HepG2 (cell line): ENCODE results near the gene ADI1. TPM values are rescaled to one million over a fixed set of nuclear protein-coding genes. Genes with fewer than 3 reads are reported as not detected.

Source experiments
- ADNP ChIP-seq: sonication (generic); formaldehyde crosslinking; IDR thresholded peaks from 2 replicates; pipeline ENCODE4 v1.4.0; 2020; ENCODE audit warnings: missing genetic modification reagents
- AGO2 ChIP-seq: fragments of 200-400 bp; formaldehyde crosslinking; optimal IDR thresholded peaks from 2 replicates; pipeline ENCODE3; 2017; ENCODE audit warnings: mild to moderate bottlenecking, low read depth, low read length, moderate library complexity
- ATF7-NPFF ChIP-seq: sonication (generic); formaldehyde crosslinking; IDR thresholded peaks from 2 replicates; pipeline ENCODE4 v1.8.1; 2023; ENCODE audit warnings: mild to moderate bottlenecking, low read depth, missing genetic modification reagents, moderate library complexity
- FOXO4 ChIP-seq: sonication (generic); formaldehyde crosslinking; conservative IDR thresholded peaks from 2 replicates; pipeline ENCODE4 v1.8.1; 2023; ENCODE audit warnings: missing genetic modification reagents
- HIC2 ChIP-seq: sonication (generic); formaldehyde crosslinking; IDR thresholded peaks from 2 replicates; pipeline ENCODE4 v1.9.0; 2022; ENCODE audit warnings: low read depth, missing genetic modification reagents
- MATR3 ChIP-seq: sonication (generic); formaldehyde crosslinking; IDR thresholded peaks from 2 replicates; pipeline ENCODE4 v1.4.0; 2020; ENCODE audit warnings: missing genetic modification reagents
- MIER3 ChIP-seq: IDR thresholded peaks from 2 replicates; pipeline ENCODE4 v1.6.1; 2016; ENCODE audit warnings: missing compliant biosample characterization, borderline replicate concordance
- MXD1 ChIP-seq: sonication (generic); formaldehyde crosslinking; IDR thresholded peaks from 2 replicates; pipeline ENCODE4 v1.4.0; 2020; ENCODE audit warnings: mild to moderate bottlenecking, missing genetic modification reagents
- NCOA1 ChIP-seq: sonication (generic); formaldehyde crosslinking; IDR thresholded peaks from 2 replicates; pipeline ENCODE4 v1.9.0; 2021; ENCODE audit warnings: missing genetic modification reagents
- NFKB2 ChIP-seq: sonication (generic); formaldehyde crosslinking; IDR thresholded peaks from 2 replicates; pipeline ENCODE4 v1.4.0; 2020; ENCODE audit warnings: missing genetic modification reagents, borderline replicate concordance
- SCMH1 ChIP-seq: sonication (generic); formaldehyde crosslinking; IDR thresholded peaks from 2 replicates; pipeline ENCODE4 v1.9.0; 2021; ENCODE audit warnings: missing genetic modification reagents, mild to moderate bottlenecking, borderline replicate concordance
- SMARCC2 ChIP-seq: fragments of 450-650 bp; IDR thresholded peaks from 2 replicates; pipeline ENCODE4 v1.6.1; 2017; ENCODE audit warnings: antibody characterized with exemption, mild to moderate bottlenecking
- TBX3 ChIP-seq: fragments of 450-650 bp; IDR thresholded peaks from 2 replicates; pipeline ENCODE4 v1.6.1; 2017; ENCODE audit warnings: antibody characterized with exemption, mild to moderate bottlenecking, inconsistent platforms, borderline replicate concordance
- TFAP4 ChIP-seq: sonication (generic); IDR thresholded peaks from 2 replicates; pipeline ENCODE4 v1.6.1; 2016; ENCODE audit warnings: low read depth, borderline replicate concordance
- THAP8 ChIP-seq: sonication (generic); formaldehyde crosslinking; IDR thresholded peaks from 2 replicates; pipeline ENCODE4 v1.5.1; 2020; ENCODE audit warnings: missing genetic modification reagents, mild to moderate bottlenecking, borderline replicate concordance
- ZFP1 ChIP-seq: IDR thresholded peaks from 2 replicates; pipeline ENCODE4 v1.6.1; 2016
- ZNF121 ChIP-seq: sonication (generic); formaldehyde crosslinking; IDR thresholded peaks from 2 replicates; pipeline ENCODE4 v1.5.0; 2020; ENCODE audit warnings: mild to moderate bottlenecking, missing genetic modification reagents
- ZNF577 ChIP-seq: sonication (generic); formaldehyde crosslinking; IDR thresholded peaks from 2 replicates; pipeline ENCODE4 v1.4.0; 2020; ENCODE audit warnings: mild to moderate bottlenecking, low read depth, missing genetic modification reagents, borderline replicate concordance
- ZNF607 ChIP-seq: sonication (generic); formaldehyde crosslinking; IDR thresholded peaks from 2 replicates; pipeline ENCODE4 v1.5.1; 2020; ENCODE audit warnings: missing genetic modification reagents, mild to moderate bottlenecking, borderline replicate concordance
- ZNF766 ChIP-seq: sonication (generic); formaldehyde crosslinking; IDR thresholded peaks from 2 replicates; pipeline ENCODE4 v1.5.0; 2020; ENCODE audit warnings: missing genetic modification reagents, borderline replicate concordance
- ZSCAN22 ChIP-seq: sonication (generic); formaldehyde crosslinking; IDR thresholded peaks from 2 replicates; pipeline ENCODE4 v1.4.0; 2020; ENCODE audit warnings: mild to moderate bottlenecking, missing genetic modification reagents
- polyA plus RNA-seq, 8 experiments: library from polyadenylated mRNA; depleted of rRNA in 3 of 8; stranded (reverse) in 7 of 8; unstranded in 1 of 8; fragments of >200 nt; fragmentation: Illumina TruSeq in 4 of 8; extraction: Trizol in 4 of 8; gene quantifications; 2 replicates each; pipeline versions ENCODE4 v1.2.1 to v1.2.3, GENCODE V29; 2011 to 2016; ENCODE audit warnings: low read depth in 4 of 8, missing spikeins in 1 of 8, mixed read lengths in 1 of 8; ENCODE audit not compliant: insufficient read depth in 1 of 8
- total RNA-seq, 5 experiments: library from RNA; depleted of rRNA; stranded (reverse); fragments of >200 nt; fragmentation: Illumina TruSeq; extraction: Trizol; gene quantifications; 2 replicates each; pipeline ENCODE4 v1.2.3, GENCODE V29; 2016; ENCODE audit warnings: low read depth in 1 of 5
- TF ChIP-seq, protein P1 (sequence below): sonication (generic); formaldehyde crosslinking; IDR thresholded peaks from 2 replicates; pipeline ENCODE4 v1.4.0; 2020; ENCODE audit warnings: missing genetic modification reagents

ADI1 gene
- total and polyA plus RNA-seq, 2 of the 13 experiments (the other 11 are each of a cell fraction or from before 2014, with no cell fraction given) = 28.7 to 123 TPM

GRCh38 chr2:3518496-3519254, 656 bp downstream of the ADI1 start (continued):
- TF ChIP-seq ZNF121 (CRISPR knock-in tag) (peak; percentile 54; the same call in 1 of the 2 replicates), TBX3 (no peak; the same call in 1 of the 2 replicates), MATR3 (CRISPR knock-in tag) (no peak), AGO2 (peak; percentile 82), SMARCC2 (no peak), HIC2 (CRISPR knock-in tag) (0 out of 2 replicates have a peak, but pooled peaks have one; percentile 31), ATF7-NPFF (CRISPR knock-in tag) (no peak), MXD1 (CRISPR knock-in tag) (no peak; the same call in 1 of the 2 replicates), NFKB2 (CRISPR knock-in tag) (no peak; the same call in 1 of the 2 replicates), ZSCAN22 (CRISPR knock-in tag) (no peak), SCMH1 (CRISPR knock-in tag) (no peak), ADNP (CRISPR knock-in tag) (no peak), NCOA1 (CRISPR knock-in tag) (no peak; the same call in 1 of the 2 replicates), ZNF766 (CRISPR knock-in tag) (no peak), MIER3 (CRISPR knock-in tag) (no peak), TFAP4 (no peak), ZNF607 (CRISPR knock-in tag) (no peak; the same call in 1 of the 2 replicates), THAP8 (CRISPR knock-in tag) (peak; percentile 34; the same call in 1 of the 2 replicates), ZFP1 (no peak), FOXO4 (CRISPR knock-in tag) (no peak), ZNF577 (no peak)
- TF ChIP-seq, protein P1, sequence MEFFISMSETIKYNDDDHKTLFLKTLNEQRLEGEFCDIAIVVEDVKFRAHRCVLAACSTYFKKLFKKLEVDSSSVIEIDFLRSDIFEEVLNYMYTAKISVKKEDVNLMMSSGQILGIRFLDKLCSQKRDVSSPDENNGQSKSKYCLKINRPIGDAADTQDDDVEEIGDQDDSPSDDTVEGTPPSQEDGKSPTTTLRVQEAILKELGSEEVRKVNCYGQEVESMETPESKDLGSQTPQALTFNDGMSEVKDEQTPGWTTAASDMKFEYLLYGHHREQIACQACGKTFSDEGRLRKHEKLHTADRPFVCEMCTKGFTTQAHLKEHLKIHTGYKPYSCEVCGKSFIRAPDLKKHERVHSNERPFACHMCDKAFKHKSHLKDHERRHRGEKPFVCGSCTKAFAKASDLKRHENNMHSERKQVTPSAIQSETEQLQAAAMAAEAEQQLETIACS = 0 out of 2 replicates have a peak, but pooled peaks have one; percentile 26
